SK-N-SH treated with all-trans-retinoic acid at 6 μM for 48 hours (cell line): ENCODE measurements around the gene CHSY1.

Experiments used
- CREB5 ChIP-seq: fragments of 250-450 bp; sonication (Bioruptor Pico); IDR thresholded peaks from 2 replicates; pipeline ENCODE4 v1.5.1; 2020; ENCODE audit warnings: low read depth, mild to moderate bottlenecking, moderate library complexity
- ISL1 ChIP-seq: fragments of 250-450 bp; sonication (Bioruptor Pico); IDR thresholded peaks from 2 replicates; pipeline ENCODE4 v2.1.2; 2022; ENCODE audit warnings: mild to moderate bottlenecking, moderate library complexity
- OSR1 ChIP-seq: fragments of 250-450 bp; sonication (Bioruptor Pico); IDR thresholded peaks from 2 replicates; pipeline ENCODE4 v1.8.0; 2022; ENCODE audit warnings: moderate library complexity, mild to moderate bottlenecking, inconsistent platforms
- TCF4 ChIP-seq: fragments of 250-450 bp; sonication (Bioruptor Pico); IDR thresholded peaks from 2 replicates; pipeline ENCODE4 v1.8.0; 2021; ENCODE audit warnings: mild to moderate bottlenecking, moderate library complexity, borderline replicate concordance
- TSHZ2 ChIP-seq: fragments of 250-450 bp; sonication (Bioruptor Pico); IDR thresholded peaks from 2 replicates; pipeline ENCODE4 v1.5.0; 2020; ENCODE audit warnings: mild to moderate bottlenecking, moderate library complexity
- ZNF8 ChIP-seq: fragments of 450-650 bp; formaldehyde crosslinking; IDR thresholded peaks from 2 replicates; pipeline ENCODE4 v1.5.0; 2020; ENCODE audit warnings: mild to moderate bottlenecking, moderate library complexity

GRCh38 chr15:101194546-101195125, 57.2 kb downstream of the CHSY1 start:
- TF ChIP-seq OSR1 = no peak
- TF ChIP-seq ZNF8 (CRISPR knock-in tag) = no peak
- no peak for TF ChIP-seq ISL1
- TF ChIP-seq TCF4 (CRISPR knock-in tag) = no peak
- TF ChIP-seq CREB5 (CRISPR knock-in tag) = no peak
- no peak for TF ChIP-seq TSHZ2
